Vagina (tissue), 2 donors: ENCODE data around the gene PIK3CB.

Experiments used
- POLR2AphosphoS5 ChIP-seq, 2 donors: sonication (generic); formaldehyde crosslinking; IDR thresholded peaks; one replicate each; pipeline ENCODE4 v1.9.0; 2017; ENCODE audit warnings: antibody characterized with exemption in 2 of 2, mild to moderate bottlenecking in 2 of 2, low read depth in 1 of 2; ENCODE audit not compliant: insufficient read depth in 1 of 2
- TF ChIP-seq, protein P1 (sequence below), 3 experiments: fragments of 450-650 bp in 2 of 3; fragments of 200-600 bp in 1 of 3; sonication (generic) in 1 of 3; IDR thresholded peaks; one replicate each; pipeline ENCODE4 v1.5.1; 2017 to 2019; ENCODE audit warnings: antibody characterized with exemption in 3 of 3, mild to moderate bottlenecking in 2 of 3, moderate library complexity in 2 of 3

DNA sequence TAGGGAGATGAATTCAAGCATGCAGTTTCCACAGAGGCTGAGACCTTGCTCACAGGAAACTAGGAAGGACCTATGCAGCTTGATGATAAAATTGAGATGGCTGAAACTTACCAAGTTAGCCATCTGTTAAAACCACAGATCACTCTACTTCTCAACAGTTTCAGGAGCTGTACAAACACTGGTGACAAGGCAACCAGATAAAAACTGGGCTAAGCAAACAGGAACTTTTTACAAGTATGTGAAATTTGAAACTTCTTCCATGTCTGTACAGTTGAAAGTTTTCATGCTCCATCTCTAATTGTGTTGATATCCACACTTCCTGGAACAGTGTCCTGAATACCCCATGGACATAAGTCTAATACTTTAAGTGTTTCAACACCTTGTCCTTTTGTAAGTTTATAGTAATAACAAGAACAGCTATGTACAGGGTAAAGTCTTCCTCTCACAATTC, 147.9 kb downstream of the PIK3CB start:
- TF ChIP-seq POLR2AphosphoS5 (IDR thresholded peaks at IDR 0.05; ENCODE audit: insufficient read depth in 1 of 2, low read depth in 1 of 2) = no peak
- TF ChIP-seq, protein P1, sequence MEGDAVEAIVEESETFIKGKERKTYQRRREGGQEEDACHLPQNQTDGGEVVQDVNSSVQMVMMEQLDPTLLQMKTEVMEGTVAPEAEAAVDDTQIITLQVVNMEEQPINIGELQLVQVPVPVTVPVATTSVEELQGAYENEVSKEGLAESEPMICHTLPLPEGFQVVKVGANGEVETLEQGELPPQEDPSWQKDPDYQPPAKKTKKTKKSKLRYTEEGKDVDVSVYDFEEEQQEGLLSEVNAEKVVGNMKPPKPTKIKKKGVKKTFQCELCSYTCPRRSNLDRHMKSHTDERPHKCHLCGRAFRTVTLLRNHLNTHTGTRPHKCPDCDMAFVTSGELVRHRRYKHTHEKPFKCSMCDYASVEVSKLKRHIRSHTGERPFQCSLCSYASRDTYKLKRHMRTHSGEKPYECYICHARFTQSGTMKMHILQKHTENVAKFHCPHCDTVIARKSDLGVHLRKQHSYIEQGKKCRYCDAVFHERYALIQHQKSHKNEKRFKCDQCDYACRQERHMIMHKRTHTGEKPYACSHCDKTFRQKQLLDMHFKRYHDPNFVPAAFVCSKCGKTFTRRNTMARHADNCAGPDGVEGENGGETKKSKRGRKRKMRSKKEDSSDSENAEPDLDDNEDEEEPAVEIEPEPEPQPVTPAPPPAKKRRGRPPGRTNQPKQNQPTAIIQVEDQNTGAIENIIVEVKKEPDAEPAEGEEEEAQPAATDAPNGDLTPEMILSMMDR (IDR thresholded peaks at IDR 0.05) = no peak
